ENCODE data around the gene CYBB.

CYBB gene

GRCh38 chrX:37786624-37787422 is 7.0 kb downstream of the CYBB start:
- no peak for DNase-seq

- DNase-seq: no peak
These were observed 7.6 kb downstream of the CYBB start for GRCh38 chrX:37787423-37787869.

- no peak for DNase-seq
These were observed 16.5 kb downstream of the CYBB start for GRCh38 chrX:37796310-37796709.

- DNase-seq: no peak
These were observed 16.9 kb downstream of the CYBB start for GRCh38 chrX:37796805-37797204.

GRCh38 chrX:37799936-37800335 is 20.1 kb downstream of the CYBB start:
- DNase-seq: no peak

GRCh38 chrX:37800717-37801116 is 20.9 kb downstream of the CYBB start:
- DNase-seq: no peak

GRCh38 chrX:37802028-37802427 is 22.2 kb downstream of the CYBB start:
- no peak for DNase-seq

GRCh38 chrX:37803057-37803456 is 23.2 kb downstream of the CYBB start:
- DNase-seq: no peak

GRCh38 chrX:37809970-37810369 is 30.1 kb downstream of the CYBB start:
- DNase-seq: no peak

- no peak for DNase-seq
These were observed 32.3 kb downstream of the CYBB start for GRCh38 chrX:37812110-37812509.

- no peak for DNase-seq
These were observed 33.7 kb downstream of the CYBB start for GRCh38 chrX:37813570-37813969.

GRCh38 chrX:37815366-37815765 is 35.5 kb downstream of the CYBB start:
- DNase-seq: no peak

- no peak for DNase-seq
These were observed 36.9 kb downstream of the CYBB start for GRCh38 chrX:37816766-37817165.

- no peak for DNase-seq
These were observed 37.3 kb downstream of the CYBB start for GRCh38 chrX:37817176-37817575.

GRCh38 chrX:37817579-37817978 is 37.7 kb downstream of the CYBB start:
- no peak for DNase-seq

GRCh38 chrX:37818031-37818430 is 38.2 kb downstream of the CYBB start:
- no peak for DNase-seq

GRCh38 chrX:37820646-37821045 is 40.8 kb downstream of the CYBB start:
- no peak for DNase-seq

GRCh38 chrX:37824491-37825214 is 44.8 kb downstream of the CYBB start:
- no peak for DNase-seq

- peak; percentile 4 for DNase-seq
These were observed 45.5 kb downstream of the CYBB start for GRCh38 chrX:37825215-37825842.

GRCh38 chrX:37829721-37830120 is 49.9 kb downstream of the CYBB start:
- DNase-seq: no peak

- DNase-seq: no peak
These were observed 50.5 kb downstream of the CYBB start for GRCh38 chrX:37830371-37830770.

- no peak for DNase-seq
These were observed 55.1 kb downstream of the CYBB start for GRCh38 chrX:37834937-37835336.

GRCh38 chrX:37840931-37841330 is 61.1 kb downstream of the CYBB start:
- DNase-seq: no peak

- no peak for DNase-seq
These were observed 64.8 kb downstream of the CYBB start for GRCh38 chrX:37844622-37845021.
